Measurements from ENCODE around the gene NLGN1.
"Not testable (repeated sequence)": the region's sequence is repeated elsewhere in the genome, so short reads cannot be mapped to it uniquely, and the experiment has no call there.

The NLGN1 gene

DNA sequence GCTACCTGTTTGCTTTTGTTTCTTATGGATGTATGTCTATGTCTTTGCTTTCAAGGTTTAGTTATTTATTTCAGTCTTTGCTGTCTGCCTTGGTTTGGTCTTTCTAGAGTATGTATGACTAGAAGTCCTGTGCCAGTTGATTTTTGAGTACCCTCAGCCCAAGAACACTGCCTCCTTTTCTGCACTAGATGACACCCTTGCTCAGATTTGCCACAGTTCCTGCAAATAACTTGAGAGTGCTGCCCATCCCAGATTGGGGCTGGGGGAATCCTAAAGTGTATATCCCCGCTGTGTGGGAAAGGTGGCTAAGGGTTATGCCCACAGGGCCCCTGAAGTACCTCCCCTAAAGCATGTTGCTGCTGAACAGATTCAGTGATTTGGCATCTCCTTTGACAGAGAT, 32.0 kb downstream of the NLGN1 start:
- no peak for DNase-seq (ENCODE audit: low read depth in 2 of 2)

- no peak for DNase-seq (ENCODE audit: low read depth in 2 of 2)
These were observed 33.0 kb downstream of the NLGN1 start for GRCh38 chr3:173430576-173430975.

GRCh38 chr3:173439004-173439403, 41.5 kb downstream of the NLGN1 start:
- no peak for DNase-seq (ENCODE audit: low read depth in 2 of 2)

DNA sequence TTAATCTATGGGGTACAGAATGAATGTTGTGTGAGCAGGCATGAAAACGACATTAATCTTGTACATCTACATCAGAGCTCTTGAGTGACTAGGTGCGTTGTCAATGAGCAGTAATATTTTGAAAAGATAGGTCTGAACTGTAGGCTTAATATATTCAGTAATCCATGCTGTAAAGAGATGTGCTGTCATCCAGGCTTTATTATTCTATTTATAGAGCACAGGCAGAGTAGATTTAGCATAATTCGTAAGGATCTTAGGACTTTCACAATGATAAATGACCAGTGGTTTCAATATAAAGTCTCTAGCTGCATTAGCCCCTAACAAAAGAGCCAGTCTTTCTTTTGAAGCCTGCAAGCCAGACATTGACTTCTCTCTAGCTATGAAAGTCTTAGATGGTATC, 43.0 kb downstream of the NLGN1 start:
- DNase-seq (ENCODE audit: low read depth in 2 of 2) = no peak

DNA sequence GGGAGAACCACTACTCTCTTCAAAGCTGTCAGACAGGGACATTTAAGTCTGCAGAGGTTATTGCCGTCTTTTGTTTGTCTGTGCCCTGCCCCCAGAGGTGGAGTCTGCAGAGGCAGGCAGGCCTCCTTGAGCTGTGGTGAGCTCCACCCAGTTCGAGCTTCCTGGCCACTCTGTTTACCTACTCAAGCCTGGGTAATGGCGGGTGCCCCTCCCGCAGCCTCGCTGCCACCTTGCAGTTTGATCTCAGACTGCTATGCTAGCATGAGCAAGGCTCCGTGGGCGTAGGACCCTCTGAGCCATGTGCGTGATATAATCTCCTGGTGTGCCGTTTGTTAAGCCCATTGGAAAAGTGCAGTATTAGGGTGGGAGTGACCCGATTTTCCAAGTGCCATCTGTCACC, 54.0 kb downstream of the NLGN1 start:
- DNase-seq (ENCODE audit: low read depth in 2 of 2) = not testable (repeated sequence)

- no peak for DNase-seq (ENCODE audit: low read depth in 2 of 2)
These were observed 65.7 kb downstream of the NLGN1 start for GRCh38 chr3:173463250-173463649.

- DNase-seq (ENCODE audit: low read depth in 2 of 2) = no peak
These were observed 67.6 kb downstream of the NLGN1 start for GRCh38 chr3:173465112-173465511.

DNA sequence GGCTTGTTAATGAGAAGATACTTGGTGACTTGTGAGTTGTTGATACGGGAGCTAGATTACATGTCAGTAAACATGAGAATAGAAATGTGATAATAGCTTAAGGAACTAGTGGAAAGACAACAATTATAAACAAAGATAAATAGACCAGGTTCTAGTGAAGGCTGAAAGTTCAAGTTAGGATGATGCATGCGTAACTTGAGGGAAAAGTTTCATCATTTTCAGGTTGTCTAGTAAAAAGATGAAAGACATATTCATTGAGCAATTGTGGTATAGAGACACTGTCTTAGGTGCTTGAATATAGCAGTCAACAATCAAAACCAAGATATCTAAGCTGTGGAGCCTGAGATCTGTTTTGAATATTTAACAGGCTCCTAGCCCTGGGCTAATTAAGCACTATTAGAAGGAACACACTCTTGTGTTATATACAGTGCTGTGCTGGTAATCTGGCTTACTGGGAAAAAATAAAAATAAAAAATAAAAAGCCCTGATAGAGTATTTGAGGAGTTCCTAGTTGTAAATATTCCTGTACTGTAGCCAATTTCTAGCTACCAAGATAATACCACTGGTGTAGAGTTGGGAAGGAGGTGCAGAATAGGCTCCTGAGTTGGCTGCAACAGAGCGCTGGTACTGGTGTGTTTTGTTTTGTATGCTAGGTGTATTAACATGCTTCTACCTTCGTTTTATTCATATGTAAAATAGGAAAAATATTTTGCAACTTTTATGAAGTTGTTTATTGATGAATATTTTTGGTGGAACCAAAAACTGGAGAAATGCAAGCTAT, 68.5 kb downstream of the NLGN1 start:
- no peak for DNase-seq (ENCODE audit: low read depth in 2 of 2)

DNA sequence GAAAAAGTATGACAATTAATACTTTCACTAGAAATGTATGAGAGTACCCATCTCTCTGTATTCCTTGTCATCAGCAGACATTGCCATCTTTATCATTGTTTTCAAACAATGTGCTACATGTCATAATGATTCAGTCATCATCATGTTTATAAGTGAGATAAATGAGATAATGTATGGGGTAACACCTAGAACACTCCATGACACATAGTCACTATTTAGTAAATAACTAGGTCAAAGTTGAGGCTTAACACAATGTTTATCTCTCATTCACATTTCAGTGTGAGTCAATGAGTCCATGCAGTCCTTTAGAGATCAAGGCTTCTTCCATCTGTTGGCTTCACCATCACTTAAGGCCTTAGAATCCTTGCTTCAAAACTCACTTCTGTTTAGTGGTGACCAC, 70.0 kb downstream of the NLGN1 start:
- DNase-seq (ENCODE audit: low read depth in 2 of 2) = no peak

DNA sequence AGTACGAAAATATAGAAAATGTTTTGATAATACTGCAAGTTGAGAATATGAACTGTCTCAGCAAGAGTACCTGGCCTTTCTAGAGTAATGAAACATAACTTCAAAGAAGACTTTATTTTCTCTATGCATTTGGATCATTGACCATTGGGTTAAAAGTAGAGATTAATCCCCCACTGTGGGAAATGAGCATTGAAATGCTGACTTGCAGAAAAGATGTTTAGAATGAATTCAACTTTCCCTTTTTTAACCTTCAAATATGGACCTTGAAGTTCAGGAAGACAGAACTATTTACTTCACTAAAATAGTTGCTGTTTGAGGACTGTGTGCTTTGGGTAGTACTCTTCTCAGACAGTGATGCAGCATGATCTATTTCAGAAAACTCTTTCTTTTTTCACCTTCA, 75.7 kb downstream of the NLGN1 start:
- DNase-seq (ENCODE audit: low read depth in 2 of 2) = no peak

- no peak for DNase-seq (ENCODE audit: low read depth in 2 of 2)
These were observed 81.8 kb downstream of the NLGN1 start for GRCh38 chr3:173479301-173479700.

DNA sequence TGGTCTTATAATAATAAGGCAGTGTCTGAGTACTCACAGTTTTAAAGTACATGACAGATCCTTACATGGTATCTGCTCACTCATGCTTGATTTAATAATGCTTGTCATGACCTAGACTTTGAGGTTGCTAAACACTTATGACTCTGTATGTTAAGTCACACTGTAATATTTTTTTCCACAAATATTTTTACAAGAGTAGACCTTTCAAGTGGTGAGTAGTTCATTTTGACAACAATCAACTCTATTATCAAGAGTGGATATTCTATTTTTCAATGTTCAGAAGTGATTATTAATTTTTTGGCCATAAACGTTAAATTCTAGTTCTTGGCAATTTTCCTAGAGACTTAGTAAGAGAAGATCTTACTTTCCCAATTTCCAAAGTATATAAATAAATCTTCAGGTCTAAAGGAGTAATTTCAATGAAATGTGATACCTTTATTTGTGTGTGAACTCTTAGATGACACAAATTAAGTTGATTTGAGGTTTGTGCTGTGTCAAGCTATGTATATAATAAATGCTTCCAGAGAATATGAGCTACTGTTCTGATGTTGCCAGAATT, 104.5 kb downstream of the NLGN1 start:
- no peak for DNase-seq (ENCODE audit: low read depth in 2 of 2)

DNA sequence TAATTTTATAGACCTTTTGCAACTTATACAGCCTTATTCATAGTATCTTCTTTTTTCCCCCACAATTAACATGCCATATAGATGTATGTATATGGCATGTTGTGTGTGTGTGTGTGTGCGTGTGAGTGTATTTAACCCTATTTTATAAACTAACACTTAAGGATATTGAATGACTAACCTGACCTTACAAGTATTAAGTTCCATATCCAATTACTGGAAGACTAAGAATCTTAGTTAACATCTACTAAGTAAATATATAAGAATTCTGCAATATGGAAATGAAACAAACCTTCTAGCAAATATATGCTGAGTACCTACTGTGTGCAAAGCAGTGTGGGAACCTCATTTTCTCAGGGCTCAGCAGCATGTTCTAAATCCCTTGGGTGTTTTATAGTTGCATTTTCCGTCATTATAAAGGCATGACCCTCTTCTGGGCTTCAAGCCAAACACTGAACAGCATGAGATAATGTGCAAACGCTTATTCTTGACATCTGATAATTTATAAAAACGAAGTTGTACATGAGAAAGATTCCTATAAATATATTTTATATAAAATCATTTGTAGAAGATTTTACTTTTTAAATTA, 105.5 kb downstream of the NLGN1 start:
- DNase-seq (ENCODE audit: low read depth in 2 of 2) = no peak

DNA sequence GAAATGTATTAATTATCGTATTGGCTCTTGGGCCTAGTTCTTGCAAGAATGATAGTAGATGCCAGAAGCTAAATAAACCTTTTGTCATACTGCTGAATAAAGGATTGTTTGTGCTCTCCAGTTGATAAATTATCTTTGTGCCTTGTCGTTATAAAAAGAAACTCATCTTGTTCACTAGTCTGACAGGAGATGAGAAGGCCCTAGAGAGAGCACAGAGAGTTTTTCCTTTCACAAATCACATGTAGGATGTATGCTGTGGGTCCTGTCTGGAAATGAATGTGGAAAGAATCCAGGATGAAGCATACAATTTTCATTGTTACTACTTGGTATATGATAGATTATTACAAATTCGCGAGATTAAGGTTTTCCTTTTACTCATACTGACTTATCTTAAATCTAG, 113.0 kb downstream of the NLGN1 start:
- no peak for DNase-seq (ENCODE audit: low read depth in 2 of 2)

DNA sequence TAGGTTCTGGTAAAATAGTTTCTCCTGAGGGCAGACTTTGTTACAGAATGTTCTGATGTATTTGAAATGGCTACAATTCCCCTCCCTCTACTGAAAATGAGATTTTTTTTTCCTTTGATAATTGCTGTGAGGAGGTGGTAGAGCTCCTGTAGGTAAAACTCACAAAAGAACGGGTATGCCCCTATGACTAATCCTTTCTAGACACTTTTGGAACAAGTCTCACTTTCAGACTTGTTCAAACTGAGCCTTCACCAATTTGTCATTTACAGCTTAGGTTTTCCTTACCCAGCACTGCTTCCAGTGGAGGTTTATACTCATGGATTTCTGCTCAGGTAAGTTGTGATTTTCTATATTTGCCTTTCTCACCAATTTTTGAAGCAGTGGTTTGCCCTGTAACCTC, 115.6 kb downstream of the NLGN1 start:
- no peak for DNase-seq (ENCODE audit: low read depth in 2 of 2)

GRCh38 chr3:173529062-173529711, 131.6 kb downstream of the NLGN1 start:
- DNase-seq (ENCODE audit: low read depth in 2 of 2) = no peak

GRCh38 chr3:173531602-173532001, 134.1 kb downstream of the NLGN1 start:
- DNase-seq (ENCODE audit: low read depth in 2 of 2) = no peak

DNA sequence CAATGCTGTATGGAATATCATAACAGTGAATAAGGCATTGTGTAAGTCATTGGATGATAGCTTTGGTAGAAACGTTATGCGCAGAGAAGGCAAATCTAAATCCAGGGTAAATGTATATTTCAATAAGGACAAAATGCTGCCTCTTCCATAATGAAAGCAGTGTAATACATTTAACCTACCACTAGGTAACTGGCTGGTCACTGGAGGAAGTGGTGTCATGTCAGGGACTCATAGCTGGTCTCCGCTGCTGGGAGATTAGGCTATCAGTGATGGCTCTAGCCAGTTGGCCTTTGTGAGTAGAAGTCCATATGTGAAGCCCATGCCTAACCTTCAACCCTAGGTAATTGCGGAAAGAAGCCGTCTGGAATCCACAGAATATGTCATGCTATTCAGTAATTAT, 140.9 kb downstream of the NLGN1 start:
- DNase-seq (ENCODE audit: low read depth in 2 of 2) = no peak

GRCh38 chr3:173545590-173545989, 148.0 kb downstream of the NLGN1 start:
- DNase-seq (ENCODE audit: low read depth in 2 of 2) = not testable (repeated sequence)

GRCh38 chr3:173547070-173547469, 149.5 kb downstream of the NLGN1 start:
- DNase-seq (ENCODE audit: low read depth in 2 of 2) = no peak

- DNase-seq (ENCODE audit: low read depth in 2 of 2) = no peak
These were observed 150.7 kb downstream of the NLGN1 start for GRCh38 chr3:173548261-173548660.

GRCh38 chr3:173552526-173552925, 155.0 kb downstream of the NLGN1 start:
- DNase-seq (ENCODE audit: low read depth in 2 of 2) = no peak

Data from stimulated activated CD8-positive, alpha-beta memory T cell treated with anti-CD3 and anti-CD28 coated beads, Interleukin-15, amount 100 ng/mL, for 4 hours (primary cell).